ENCODE results near the gene CCDC158. TPM values are rescaled to one million over a fixed set of nuclear protein-coding genes. Genes with fewer than 3 reads are reported as not detected.

CCDC158 gene
- total RNA-seq, 1 donor, result 0.36 TPM

DNA sequence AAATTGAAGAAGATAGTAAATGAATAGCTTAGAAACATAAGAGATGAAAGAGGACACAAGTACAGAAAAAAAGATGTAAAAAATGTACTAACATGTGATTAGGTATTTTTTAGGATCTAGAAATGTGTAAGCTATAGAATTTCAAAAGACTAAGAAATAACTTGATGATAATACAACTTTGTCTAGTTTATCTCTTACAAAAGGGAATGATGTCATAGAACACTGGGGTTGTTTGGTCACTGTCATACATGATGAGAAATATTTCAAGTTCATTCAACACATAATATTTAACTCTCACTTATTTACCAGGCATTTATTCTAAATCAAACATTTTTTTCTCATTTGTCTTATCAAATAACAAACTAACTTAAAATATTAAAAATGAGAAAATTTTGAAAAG is 95.9 kb downstream of the CCDC158 start:
- no peak overlapping the region for H2AFZ ChIP-seq (ENCODE audit: low read length)
- no peaks in the 10 kb centered on the region for H3K36me3 ChIP-seq (ENCODE audit: insufficient read depth, low read length)
- DNase-seq (ENCODE audit: insufficient read length, low spot score, missing footprints), result no peak
- H3K27ac ChIP-seq (ENCODE audit: low read depth, low read length), result no peak overlapping the region
- H3K4me1 ChIP-seq (ENCODE audit: insufficient read depth, low read length), result no peaks in the 10 kb centered on the region
- no peaks in the 10 kb centered on the region for H3K27me3 ChIP-seq (ENCODE audit: insufficient read depth, low read length)
- H4K20me1 ChIP-seq (ENCODE audit: insufficient read depth, low read length), result no peaks in the 10 kb centered on the region
- no peak overlapping the region for H3K4me3 ChIP-seq (ENCODE audit: insufficient read depth, low read length)
- TF ChIP-seq, protein P1, sequence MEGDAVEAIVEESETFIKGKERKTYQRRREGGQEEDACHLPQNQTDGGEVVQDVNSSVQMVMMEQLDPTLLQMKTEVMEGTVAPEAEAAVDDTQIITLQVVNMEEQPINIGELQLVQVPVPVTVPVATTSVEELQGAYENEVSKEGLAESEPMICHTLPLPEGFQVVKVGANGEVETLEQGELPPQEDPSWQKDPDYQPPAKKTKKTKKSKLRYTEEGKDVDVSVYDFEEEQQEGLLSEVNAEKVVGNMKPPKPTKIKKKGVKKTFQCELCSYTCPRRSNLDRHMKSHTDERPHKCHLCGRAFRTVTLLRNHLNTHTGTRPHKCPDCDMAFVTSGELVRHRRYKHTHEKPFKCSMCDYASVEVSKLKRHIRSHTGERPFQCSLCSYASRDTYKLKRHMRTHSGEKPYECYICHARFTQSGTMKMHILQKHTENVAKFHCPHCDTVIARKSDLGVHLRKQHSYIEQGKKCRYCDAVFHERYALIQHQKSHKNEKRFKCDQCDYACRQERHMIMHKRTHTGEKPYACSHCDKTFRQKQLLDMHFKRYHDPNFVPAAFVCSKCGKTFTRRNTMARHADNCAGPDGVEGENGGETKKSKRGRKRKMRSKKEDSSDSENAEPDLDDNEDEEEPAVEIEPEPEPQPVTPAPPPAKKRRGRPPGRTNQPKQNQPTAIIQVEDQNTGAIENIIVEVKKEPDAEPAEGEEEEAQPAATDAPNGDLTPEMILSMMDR (IDR thresholded peaks at IDR 0.05; ENCODE audit: extremely low read depth, low read depth, low read length), result no peak
- no peak overlapping the region for H3K4me2 ChIP-seq (ENCODE audit: insufficient read depth, low read length)
- no peaks in the 10 kb centered on the region for H3K79me2 ChIP-seq (ENCODE audit: insufficient read depth, low read length)
- H3K9me3 ChIP-seq (ENCODE audit: low read depth, low read length), result peaks cover 8% of the 10 kb centered on the region

DNA sequence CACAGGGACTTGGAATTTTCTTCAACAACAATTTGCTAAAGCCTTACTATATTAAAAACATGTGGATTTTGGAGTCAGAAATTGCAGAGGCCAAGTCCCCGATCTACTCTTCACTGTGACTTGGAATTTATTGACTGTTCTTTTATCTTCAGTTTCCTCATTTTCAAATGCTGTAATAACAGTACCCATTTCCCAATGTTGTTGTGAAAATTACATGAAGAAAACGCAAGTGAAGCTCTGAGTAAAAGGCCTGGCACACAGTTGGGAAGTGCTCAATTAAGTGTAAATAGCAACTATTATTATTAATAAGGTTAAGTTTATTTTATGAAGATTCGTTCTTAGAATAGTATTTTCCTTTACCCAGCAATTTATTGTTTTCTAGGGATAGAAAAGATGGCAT is 98.7 kb downstream of the CCDC158 start:
- Histone ChIP-seq H3K4me2 (ENCODE audit: insufficient read depth, low read length) (no peak overlapping the region), H4K20me1 (ENCODE audit: insufficient read depth, low read length) (no peaks in the 10 kb centered on the region), H3K27ac (ENCODE audit: low read depth, low read length) (no peak overlapping the region), H3K9me3 (ENCODE audit: low read depth, low read length) (peaks cover 8% of the 10 kb centered on the region), H3K79me2 (ENCODE audit: insufficient read depth, low read length) (no peaks in the 10 kb centered on the region), H3K4me3 (ENCODE audit: insufficient read depth, low read length) (no peak overlapping the region), H3K4me1 (ENCODE audit: insufficient read depth, low read length) (no peaks in the 10 kb centered on the region), H3K27me3 (ENCODE audit: insufficient read depth, low read length) (no peaks in the 10 kb centered on the region), H2AFZ (ENCODE audit: low read length) (no peak overlapping the region), H3K36me3 (ENCODE audit: insufficient read depth, low read length) (no peaks in the 10 kb centered on the region)
- no peak for DNase-seq (ENCODE audit: insufficient read length, low spot score, missing footprints)
- TF ChIP-seq, protein P1 (IDR thresholded peaks at IDR 0.05; ENCODE audit: extremely low read depth, low read depth, low read length), result no peak

DNA sequence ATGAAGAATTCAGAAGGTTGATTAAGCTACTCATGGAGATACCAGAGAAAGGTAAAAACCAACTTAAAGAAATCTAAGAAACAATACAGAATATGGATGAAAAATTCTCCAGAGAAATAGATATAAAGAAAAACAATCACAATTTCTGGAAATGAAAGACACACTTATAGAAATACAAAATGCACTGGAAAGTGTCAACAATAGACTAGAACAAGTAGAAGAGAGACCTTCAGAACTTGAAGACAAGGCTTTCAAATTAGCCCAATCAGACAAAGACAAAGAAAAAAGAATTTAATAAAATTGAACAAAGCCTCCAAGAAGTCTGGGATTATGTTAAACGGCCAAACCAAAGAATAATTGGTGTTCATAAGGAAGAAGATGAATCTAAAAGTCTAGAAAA is 104.8 kb downstream of the CCDC158 start:
- H3K27me3 ChIP-seq (ENCODE audit: insufficient read depth, low read length), result no peaks in the 10 kb centered on the region
- H3K79me2 ChIP-seq (ENCODE audit: insufficient read depth, low read length), result no peaks in the 10 kb centered on the region
- H3K36me3 ChIP-seq (ENCODE audit: insufficient read depth, low read length), result no peaks in the 10 kb centered on the region
- no peaks in the 10 kb centered on the region for H3K4me1 ChIP-seq (ENCODE audit: insufficient read depth, low read length)
- H3K4me2 ChIP-seq (ENCODE audit: insufficient read depth, low read length), result no peak overlapping the region
- H3K4me3 ChIP-seq (ENCODE audit: insufficient read depth, low read length), result no peak overlapping the region
- no peaks in the 10 kb centered on the region for H3K9me3 ChIP-seq (ENCODE audit: low read depth, low read length)
- no peaks in the 10 kb centered on the region for H4K20me1 ChIP-seq (ENCODE audit: insufficient read depth, low read length)
- no peak for DNase-seq (ENCODE audit: insufficient read length, low spot score, missing footprints)
- no peak overlapping the region for H3K27ac ChIP-seq (ENCODE audit: low read depth, low read length)
- no peak overlapping the region for H2AFZ ChIP-seq (ENCODE audit: low read length)
- TF ChIP-seq, protein P1 (IDR thresholded peaks at IDR 0.05; ENCODE audit: extremely low read depth, low read depth, low read length), result no peak

DNA sequence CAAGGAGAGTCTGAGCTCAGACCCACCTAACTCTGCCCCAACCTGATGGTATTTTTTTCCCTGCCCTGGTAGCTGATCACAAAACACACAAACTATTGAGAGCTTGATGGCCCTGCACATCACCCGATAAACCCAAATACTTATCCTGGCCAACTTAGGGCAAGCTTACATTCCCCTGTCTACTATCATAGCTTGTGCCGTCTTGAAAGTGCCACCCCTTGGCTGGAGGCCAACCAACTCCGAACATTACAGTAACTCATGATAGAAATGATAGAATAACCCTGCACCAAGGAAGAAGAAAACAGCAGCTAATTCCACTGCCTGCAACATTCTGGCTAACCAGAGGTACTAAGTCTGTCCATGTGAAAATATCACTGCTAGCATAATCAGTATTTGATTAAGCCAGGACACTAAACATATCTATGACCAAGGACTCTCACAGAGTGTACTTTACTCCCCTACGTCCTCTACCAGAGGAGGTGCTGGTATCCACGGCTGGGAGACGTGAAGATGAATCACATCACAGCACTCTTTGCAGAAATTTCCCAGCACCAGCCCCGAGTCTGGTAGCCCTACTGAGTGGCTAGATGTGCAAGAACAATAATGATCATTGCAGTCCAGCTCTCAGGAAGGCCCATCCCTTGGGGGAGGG is 105.5 kb downstream of the CCDC158 start:
- Histone ChIP-seq H3K36me3 (ENCODE audit: insufficient read depth, low read length) (no peaks in the 10 kb centered on the region), H3K4me2 (ENCODE audit: insufficient read depth, low read length) (no peak overlapping the region), H2AFZ (ENCODE audit: low read length) (no peak overlapping the region), H3K27ac (ENCODE audit: low read depth, low read length) (no peak overlapping the region), H3K4me3 (ENCODE audit: insufficient read depth, low read length) (no peak overlapping the region), H3K4me1 (ENCODE audit: insufficient read depth, low read length) (no peaks in the 10 kb centered on the region), H3K9me3 (ENCODE audit: low read depth, low read length) (no peaks in the 10 kb centered on the region), H4K20me1 (ENCODE audit: insufficient read depth, low read length) (no peaks in the 10 kb centered on the region), H3K27me3 (ENCODE audit: insufficient read depth, low read length) (no peaks in the 10 kb centered on the region), H3K79me2 (ENCODE audit: insufficient read depth, low read length) (no peaks in the 10 kb centered on the region)
- no peak for DNase-seq (ENCODE audit: insufficient read length, low spot score, missing footprints)
- TF ChIP-seq, protein P1 (IDR thresholded peaks at IDR 0.05; ENCODE audit: extremely low read depth, low read depth, low read length), result no peak
